GM18520 (cell line): ENCODE data around the gene MICALL2.

ENCODE experiments used
- ATAC-seq: cut with Tn5 transposase; IDR thresholded peaks from one replicate; pipeline ENCODE4 v1.9.1; 2021; ENCODE audit not compliant: unreplicated experiment

The MICALL2 gene

DNA sequence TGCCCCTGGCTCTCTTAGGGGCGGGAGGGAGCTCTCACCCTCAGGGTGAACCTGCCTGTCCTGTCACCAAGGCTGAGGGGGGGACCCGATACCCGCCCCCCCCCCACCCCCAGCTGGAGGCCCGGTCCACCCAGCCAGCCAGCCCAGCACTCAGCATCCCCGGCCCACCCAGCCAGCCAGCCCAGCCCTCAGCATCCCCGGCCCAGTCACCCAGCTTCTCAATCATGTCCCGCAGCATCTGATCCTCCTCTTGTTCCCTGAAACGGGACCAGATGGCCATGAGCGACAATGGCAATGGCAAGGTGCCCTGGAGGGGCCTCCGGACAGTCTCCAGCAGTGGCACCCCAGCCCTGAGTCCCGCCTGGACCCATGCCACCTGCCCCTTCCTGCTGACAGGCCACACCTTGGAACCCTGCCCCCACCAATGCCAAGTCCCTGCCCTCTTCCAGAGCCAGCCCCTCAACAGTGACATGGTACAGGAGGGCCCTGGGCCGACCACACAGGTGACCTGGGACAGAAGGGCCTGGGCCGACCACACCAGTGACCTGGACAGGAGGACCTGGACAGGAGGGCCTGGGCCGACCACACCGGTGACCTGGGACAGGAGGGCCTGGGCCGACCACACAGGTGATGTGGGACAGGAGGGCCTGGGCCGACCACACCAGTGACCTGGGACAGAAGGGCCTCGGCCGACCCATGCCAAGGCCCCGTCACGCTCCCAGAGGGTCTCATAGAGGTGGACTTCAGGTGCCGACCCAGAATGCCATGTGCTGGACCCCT, 24.2 kb downstream of the MICALL2 start:
- no peak for ATAC-seq

DNA sequence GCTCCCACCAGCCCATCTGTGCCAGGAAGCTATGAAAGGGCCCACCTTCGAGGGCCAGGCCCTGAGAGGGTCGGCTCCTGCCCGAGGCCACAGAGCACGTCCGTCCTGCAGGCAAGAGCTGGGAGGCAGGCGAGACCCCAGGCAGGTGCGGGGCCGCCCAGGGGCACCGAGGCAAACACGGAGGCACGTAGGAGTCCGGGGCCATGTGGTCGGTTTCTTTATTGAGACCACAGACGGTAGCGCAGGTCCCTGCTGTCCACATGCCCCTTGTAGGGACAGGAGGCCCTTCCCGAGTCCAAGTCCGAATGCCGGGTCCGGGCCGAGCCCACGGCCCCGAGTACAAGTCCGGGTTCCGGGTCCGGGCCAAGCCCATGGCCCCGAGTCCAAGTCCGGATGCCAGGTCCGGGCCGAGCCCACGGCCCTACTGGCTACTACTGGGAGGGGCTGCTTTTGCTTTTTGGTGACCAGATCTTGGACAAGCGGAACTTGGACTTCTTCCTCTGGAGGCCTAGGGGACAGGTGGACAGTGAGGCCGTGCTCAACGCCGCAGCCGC, 25.0 kb downstream of the MICALL2 start:
- ATAC-seq: no peak

- no peak for ATAC-seq
Measured at GRCh38 chr7:1433128-1433920, 25.9 kb downstream of the MICALL2 start.

GRCh38 chr7:1432411-1433082, 26.7 kb downstream of the MICALL2 start:
- ATAC-seq: no peak

DNA sequence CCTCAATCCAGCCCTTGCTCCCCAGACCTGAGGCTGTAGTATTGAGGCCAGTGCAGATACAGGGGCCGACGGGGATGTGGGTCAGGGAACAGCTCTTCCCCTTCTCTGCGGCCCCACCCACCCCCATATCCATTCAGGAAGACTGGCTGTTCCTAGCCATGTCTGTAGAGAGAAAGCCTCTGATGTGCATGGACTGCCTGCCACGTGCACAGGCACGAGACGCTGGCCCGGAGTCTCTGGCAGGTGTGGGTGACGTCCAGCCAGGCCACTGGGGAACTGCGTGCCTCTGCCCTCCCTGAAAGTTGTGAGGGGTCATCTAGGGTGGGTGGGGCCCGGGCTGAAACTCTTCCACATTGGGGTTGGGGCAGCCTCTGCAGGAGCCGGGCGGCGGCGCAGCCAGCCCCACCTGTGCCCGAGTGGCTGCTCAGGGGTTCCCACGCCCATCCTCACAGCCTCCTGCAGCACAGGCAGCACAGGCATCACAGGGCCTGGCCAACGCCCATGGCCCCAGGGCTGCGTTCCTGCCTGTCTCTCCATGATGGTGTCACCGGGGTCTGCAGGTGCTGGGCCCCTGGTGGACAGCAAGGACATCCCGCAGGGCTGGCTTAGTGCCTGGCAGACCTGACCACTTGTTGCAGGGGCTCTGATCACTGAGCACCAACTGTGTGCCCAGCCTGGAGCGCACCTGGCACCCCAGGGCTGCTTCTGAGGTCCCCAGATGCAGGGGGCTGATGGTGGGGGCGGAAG, 27.5 kb downstream of the MICALL2 start:
- no peak for ATAC-seq

DNA sequence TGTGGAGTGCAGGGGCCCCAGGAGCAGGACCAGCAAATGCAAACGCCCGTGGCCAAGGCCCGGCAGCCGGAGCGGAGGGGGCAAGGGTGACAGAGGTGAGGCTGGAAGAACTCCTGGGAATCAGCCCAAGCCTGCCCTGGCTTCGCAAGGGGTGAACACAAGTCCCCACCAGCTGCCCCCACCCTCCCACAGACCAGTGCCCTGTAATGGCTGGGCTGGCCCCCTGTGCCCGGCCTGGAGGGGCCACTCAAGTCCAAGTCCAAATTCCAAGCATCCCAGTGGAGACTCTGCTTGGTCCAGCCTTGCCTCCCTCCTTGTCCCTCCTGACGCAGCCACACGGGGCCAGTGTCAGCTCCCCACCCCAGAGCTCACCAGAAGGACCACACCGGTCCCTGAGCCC, 28.0 kb downstream of the MICALL2 start:
- ATAC-seq: no peak

DNA sequence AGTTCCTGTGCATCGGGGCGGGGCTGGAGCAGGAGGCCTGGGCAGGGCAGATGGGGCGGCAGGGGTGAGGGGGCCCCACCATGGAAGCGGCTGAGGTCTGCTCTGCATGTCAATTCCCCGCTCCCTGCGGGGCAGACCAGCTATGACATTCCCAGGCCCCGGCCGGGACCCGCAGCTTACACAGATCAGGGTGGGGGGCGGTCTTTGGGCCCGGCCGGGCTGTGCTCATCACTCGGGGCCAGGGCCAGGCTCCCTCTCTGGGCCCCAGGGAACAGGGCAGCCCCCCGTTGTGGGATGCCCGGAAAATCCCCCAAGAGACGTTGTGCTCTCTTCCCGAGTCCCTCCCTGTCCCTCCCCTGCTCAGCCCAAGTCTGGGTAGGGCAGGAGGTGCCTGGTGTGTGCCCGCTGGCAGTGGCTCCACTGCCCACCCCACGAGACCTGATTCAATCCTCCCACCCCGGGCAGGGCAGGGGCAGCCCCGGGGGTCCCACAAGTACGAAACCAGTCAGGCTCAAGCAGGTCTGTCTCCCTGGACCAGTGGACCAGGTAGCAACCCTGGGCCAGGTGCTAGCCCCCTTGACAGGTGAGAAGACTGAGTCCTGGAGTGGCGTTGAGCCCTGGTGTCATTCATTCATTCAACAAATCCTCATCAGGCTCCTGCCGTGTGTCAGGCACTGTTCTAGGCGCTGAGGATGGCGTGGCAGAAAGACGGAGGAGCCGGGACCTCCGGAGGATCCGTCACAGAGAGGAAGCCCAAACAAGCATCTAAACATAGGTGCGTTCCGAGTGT, 29.0 kb downstream of the MICALL2 start:
- ATAC-seq: no peak

DNA sequence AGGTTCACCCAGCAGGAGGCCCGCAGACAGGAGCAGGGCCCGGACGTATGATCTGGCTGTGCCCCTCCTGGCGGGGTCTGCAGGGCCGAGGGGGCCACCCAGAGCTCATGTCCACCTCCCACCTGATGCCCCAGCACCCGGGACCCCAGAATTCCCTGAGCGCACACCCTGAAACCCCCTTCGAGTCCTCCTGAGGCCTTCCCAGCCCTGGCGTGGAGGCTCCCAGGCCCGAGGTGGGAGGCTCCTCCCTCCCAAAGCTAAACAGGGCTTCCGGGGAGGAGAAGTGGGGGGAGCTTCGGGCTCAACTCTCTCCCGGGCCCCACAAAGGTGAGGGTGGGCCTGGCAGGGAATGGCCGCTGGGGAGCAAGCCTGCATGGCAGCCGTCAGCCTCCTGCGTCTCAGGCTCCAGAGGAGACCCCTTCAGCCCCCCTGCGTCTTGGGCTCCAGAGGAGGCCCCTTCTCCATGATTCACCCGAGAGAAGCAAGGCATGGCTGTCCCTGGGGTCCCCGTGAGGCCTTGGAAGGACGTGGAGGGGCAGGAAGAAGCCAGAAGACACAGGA, 30.2 kb downstream of the MICALL2 start:
- ATAC-seq: no peak

DNA sequence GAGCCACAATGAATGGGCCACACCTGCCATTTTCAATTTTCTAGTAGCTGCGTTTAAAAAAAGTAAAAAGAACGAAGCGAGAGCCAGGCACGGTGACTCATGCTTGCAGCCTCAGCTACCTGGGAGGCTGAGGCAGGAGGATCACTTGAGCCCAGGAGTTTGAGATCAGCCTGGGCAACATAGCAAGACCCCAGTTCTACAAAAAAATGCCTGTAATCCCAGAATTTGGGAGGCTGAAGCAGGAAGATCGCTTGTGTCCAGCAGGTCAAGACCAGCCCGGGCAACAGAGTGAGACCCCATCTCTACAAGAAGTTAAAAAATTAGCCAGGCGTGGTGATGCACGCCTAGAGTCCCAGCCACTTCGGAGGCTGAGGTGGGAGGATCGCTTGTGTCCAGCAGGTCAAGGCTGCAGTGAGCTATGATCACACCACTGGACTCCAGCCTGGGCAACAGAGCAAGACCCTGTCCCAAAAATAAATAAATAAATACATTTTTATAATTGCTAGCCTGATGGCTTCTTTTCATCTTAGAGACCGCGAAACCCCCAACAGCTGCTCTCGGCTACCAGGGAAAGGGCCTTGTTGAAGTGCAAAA, 32.1 kb downstream of the MICALL2 start:
- no peak for ATAC-seq

GRCh38 chr7:1426474-1426873, 32.8 kb downstream of the MICALL2 start:
- ATAC-seq: no peak

- no peak for ATAC-seq
Measured at GRCh38 chr7:1425292-1426136, 33.8 kb downstream of the MICALL2 start.

- ATAC-seq: no peak
Measured at GRCh38 chr7:1424041-1424440, 35.2 kb downstream of the MICALL2 start.

DNA sequence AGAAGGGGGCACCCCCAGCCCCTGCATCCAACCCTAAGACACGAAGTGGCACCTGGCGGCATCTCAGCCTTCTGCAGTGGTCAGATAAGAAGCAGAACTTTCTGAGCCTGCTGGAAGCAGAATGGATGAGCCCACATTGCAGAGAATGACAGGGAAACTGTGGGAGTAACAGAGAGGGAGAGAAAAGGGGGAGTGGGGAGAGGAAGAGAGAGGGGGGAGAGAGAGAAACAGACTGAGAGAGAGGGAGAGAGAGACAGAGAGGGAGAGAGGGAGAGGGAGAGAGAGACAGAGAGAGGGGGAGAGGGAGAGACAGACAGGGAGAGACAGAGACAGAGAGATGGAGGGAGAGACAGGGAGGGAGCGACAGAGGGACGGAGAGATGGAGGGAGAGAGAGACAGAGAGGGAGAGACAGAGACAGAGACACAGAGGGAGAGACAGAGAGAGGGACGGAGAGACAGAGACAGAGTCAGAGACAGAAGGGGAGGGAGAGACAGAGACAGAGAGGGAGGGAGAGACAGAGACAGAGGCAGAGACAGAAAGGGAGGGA, 35.9 kb downstream of the MICALL2 start:
- no peak for ATAC-seq

DNA sequence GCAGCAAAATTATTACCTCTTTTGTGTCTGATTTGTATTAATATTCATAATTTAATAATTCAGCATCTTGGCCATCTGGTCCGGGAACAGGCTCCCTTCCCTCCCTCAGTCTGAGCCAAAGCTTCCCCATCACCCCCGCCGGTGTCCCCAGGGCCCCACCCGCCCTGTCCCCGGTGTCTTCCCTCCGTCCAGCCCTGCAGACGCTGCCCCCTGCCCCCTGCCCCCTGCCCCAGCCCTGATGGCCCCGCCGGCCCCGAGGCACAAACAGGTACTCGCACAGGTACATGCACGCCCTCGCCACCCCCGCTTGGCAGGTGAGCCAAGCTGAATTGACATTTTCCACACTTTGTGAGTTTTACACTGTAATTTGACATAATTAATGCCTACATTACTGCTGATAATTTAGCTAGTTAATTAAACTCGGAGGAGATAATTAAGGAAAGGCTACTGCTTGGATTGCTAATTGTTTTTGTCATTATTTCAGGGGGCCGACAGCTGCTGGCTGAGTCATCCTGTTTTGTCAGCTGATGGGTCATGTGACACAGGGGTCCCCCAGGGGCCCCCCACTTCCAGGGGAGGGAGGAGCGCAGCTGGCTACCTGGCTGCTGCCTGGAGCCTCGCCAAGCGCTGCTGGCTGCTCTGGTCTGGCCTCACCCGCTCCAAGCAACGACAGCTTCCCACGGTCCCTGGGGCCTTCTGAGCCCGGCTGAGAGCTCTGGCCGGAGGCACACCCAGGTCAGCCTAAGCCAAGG, 36.6 kb downstream of the MICALL2 start:
- no peak for ATAC-seq

GRCh38 chr7:1421946-1422345, 37.3 kb downstream of the MICALL2 start:
- ATAC-seq: no peak

DNA sequence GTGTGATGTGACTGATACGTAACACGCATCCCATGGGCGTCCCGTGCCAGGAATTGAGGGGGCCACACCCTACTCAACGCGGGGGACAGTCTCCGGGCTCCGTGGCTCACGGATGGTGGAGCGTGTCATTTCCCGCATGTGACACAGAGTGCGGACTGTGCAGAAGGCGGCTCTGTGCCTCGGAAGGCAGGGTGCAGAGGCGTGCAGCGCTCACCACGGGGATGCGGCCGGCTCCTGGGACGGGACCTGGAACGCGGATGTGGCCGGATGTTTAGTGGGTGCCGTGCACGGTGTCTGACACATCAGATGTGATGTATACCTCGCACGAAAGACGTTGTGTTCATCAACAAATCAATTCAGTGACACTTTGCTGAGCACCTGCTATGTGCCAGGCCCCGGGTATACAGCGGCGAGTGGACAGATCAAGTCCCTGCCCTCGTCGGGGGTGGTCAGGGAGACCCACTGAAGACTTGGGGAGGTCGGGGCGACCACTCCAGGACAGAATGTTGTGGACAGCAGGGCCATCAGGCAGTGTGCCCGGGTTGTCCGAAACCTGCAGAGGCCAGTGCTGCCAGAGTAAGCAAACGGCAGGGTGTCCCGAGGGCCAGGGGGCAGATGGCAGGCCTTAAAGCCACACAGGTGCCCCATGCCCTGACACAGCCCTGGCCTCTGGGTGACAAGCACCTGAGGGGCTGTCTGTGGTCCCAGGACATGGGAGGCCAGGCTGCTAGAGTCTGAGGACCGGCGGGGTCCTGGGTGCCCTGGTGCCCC, 38.1 kb downstream of the MICALL2 start:
- no peak for ATAC-seq

DNA sequence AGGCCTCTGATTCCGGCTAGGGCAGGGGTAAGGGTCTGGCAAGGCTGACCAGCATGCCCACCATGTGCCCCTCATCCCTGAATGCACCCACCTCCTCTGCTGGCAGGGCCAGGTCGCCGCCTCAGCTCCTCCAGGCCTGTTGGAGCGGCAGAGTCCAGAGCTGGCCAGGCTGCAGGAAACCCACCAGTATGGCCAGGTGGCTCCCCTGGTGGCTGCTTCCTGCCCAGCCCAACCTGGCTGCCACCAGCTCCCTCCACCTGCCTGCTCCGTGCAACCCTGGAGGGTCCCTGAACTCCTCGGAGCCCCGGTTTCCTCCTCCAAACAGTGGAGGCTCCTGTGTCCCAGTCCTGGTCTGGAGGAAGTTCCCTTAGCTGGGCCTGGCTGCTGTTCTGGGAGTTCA, 39.6 kb downstream of the MICALL2 start:
- ATAC-seq: no peak
